GM19455 (cell line): Measurements from ENCODE around the gene LPO.

ENCODE experiments used
- ATAC-seq: cut with Tn5 transposase; IDR thresholded peaks from one replicate; pipeline ENCODE4 v1.9.1; 2021; ENCODE audit not compliant: unreplicated experiment

LPO gene

DNA sequence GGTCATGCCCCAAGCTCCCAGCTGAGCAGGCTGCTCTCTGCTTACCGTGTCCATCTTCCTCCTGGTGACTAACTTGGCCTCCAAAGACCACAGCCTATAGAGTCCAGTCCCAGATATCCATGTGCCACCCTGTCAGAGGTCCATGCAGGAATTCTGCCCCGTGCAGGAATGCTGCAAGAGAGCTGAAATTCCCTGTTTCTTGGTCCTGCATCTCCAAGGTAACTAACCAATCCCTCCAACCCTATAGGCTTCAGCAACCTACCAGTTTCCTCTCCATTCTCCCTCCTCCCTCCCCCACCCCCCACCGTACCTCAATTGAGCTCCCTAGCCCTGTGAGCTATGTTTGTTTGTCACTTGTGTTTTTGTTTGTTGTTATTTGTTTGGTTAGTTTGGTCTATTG lies 9.7 kb upstream of the LPO start:
- ATAC-seq: no peak

GRCh38 chr17:58229384-58229783 lies 9.0 kb upstream of the LPO start:
- no peak for ATAC-seq

- no peak for ATAC-seq
Observed at GRCh38 chr17:58229881-58230280, 8.5 kb upstream of the LPO start.

DNA sequence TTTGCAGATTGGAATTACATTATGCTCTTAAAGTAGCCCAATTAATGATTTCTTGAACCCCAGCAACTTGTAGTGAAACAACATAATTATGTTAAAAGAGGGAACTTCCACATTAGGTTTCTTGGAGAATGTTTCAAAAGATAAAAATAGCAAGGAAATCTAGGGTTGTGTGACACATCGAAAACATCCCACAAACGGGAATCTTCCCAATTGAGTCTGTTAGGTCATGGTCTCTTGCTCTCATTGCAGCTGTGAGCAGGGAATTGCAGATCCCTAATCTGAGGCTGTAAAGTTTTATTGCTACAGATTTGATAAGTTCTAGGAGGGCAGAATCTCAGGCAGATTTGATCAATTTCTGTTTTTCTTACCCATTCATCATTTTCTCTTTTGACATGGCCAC lies 6.7 kb upstream of the LPO start:
- ATAC-seq: no peak

GRCh38 chr17:58232707-58233156 lies 5.7 kb upstream of the LPO start:
- peak; percentile 56 for ATAC-seq

GRCh38 chr17:58233543-58233942 lies 4.8 kb upstream of the LPO start:
- peak; percentile 66 for ATAC-seq

- no peak for ATAC-seq
Observed at GRCh38 chr17:58234512-58234911, 3.9 kb upstream of the LPO start.

DNA sequence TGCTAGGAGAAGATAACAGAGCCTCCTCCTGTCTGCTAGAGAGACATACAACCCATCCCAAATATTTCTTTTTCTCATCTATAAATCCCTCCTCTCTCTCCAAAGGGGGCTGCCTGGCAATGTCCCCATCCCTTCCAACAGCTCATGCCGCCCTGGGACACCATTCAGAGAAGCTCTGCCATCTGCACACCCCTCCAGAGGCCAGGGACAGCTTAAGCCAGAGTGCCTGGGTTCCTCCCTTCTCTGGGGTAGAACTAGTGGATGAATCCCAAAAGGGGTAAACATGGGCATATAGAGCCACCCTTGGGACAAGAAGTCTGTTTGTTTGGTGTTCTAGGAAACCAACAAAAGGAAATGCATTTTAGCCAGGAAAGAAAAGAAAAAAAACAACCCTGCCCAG lies 2.6 kb upstream of the LPO start:
- ATAC-seq: no peak

DNA sequence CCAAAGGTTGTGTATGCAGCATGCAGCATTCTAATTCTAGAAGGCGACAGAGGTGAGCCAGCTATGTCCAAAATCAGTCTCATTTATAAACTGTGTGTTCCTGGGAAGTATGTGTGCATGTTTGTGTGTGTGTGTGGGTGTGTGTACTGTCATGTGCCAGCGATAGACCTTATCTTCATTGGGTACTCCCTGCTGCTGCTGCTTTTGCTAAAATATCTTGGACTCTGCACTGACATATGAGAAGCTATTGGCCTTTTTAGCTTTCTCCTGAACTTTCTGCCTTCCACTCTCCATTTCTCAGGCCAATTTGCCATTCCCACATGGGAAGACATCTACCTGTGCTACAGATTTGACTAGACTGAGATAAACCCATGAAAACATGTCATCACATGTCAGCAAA lies 2.0 kb upstream of the LPO start:
- ATAC-seq: no peak

DNA sequence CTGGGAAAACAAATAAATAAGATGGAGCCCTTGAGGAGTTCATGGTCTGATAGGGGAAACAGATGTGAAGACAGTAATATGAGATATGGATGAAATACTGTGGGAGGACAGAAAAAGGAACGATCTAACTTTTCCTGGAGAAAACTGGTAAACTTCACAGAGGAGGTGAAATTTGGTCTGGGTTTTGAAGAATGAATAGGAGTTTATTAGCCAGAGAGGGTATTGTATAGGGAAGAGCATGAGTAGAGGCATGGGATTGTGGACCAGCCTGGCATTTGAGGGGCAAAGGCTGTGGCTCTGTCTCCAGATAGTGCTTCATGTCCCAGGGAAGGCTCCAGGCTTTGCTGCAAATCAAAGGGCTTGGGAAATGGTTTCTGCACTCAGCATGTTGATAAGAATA lies 1.6 kb downstream of the LPO start:
- ATAC-seq: no peak

DNA sequence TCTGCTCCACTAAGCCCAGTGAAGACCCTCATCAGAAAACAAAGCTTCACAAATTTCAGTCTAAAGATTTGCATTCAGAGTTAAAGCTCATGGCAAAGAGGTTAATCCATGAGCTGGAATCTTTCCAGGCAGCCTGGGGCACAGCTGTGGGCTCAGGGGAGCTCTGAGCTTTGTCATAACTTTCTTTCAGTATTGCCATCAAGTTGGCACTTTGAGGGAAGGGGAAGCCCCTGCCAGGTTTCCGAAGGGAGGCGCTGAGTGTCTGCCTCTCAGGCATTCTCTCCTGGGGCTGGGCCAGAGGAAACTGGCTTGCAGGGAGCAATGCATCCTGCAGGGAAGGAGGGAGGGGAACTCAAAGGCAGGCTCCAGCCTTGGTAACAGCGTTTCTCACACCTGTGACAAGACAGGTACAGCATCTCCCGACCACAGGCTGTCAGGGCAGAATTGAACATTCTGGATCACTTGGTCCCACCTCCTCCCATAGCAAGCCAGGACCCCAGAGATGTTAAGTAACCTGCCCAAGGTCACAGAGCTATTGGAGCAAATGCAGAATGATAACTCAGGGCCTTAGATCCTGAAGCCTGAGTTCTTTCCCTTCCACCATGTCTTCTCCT lies 3.9 kb downstream of the LPO start:
- ATAC-seq: no peak

GRCh38 chr17:58244963-58245362 lies 6.6 kb downstream of the LPO start:
- no peak for ATAC-seq

DNA sequence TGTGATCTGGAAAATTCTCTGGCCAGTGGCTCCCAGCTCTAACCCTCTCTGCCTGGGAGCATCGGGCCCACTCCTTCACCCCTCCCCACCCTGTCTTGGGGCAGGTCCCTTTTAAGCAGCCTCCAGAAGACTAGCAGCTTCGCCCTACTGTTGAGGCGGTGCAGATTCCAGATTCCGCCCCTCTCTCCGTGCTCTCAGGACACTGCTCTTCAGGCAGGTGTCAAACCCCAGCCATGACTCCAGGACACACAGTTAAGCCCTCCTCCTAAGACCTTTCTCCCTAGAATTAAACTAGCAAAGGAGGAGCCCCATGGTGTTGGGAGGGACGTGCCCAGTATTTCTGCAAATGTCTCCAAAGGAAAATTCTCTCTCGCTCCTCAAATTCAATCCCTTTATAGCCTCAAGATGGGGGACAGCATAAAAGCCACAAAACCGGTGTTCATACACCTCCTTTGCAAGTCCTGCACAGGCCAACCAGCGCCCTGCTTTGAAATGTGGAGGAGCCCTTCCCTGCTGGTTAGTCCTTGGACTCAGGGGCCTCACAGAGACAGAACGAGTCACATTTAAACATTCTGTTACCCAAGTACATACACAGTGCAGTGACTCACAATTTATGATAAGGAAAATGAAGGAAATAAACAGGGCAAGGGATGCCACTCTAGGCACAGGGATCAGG lies 7.2 kb downstream of the LPO start:
- no peak for ATAC-seq

DNA sequence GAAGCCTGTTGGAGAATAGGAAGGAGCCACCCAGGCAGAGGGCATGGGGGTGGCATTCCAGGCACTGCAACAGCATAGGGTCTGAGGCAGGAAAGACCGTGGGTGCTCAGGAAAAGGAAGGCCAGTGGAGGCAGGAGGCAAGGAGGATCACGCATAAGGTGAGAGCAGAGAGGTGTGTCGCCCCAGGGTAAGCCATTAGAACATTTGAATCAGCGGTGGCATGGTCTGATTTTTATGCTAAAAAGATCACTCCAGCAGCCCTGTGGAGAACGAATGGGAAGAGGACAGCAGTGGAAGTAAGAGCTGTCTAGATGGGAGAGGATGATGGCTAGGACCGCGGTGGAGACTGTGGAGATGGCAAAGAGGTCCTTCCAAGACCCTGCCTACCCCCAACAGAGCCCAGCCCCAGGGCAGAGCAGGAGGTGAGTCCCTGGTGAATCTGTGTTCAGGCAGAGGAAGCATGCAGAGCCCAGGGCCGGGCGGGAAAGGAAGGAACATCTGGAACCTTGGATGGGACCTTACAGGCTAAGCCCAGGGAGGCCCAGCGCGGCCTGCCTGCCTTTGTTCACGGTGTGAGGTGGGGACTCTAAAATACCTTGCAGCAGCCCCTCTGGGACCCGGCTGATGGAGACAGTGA lies 7.8 kb downstream of the LPO start:
- ATAC-seq: no peak

GRCh38 chr17:58246781-58247180 lies 8.4 kb downstream of the LPO start:
- ATAC-seq: no peak

DNA sequence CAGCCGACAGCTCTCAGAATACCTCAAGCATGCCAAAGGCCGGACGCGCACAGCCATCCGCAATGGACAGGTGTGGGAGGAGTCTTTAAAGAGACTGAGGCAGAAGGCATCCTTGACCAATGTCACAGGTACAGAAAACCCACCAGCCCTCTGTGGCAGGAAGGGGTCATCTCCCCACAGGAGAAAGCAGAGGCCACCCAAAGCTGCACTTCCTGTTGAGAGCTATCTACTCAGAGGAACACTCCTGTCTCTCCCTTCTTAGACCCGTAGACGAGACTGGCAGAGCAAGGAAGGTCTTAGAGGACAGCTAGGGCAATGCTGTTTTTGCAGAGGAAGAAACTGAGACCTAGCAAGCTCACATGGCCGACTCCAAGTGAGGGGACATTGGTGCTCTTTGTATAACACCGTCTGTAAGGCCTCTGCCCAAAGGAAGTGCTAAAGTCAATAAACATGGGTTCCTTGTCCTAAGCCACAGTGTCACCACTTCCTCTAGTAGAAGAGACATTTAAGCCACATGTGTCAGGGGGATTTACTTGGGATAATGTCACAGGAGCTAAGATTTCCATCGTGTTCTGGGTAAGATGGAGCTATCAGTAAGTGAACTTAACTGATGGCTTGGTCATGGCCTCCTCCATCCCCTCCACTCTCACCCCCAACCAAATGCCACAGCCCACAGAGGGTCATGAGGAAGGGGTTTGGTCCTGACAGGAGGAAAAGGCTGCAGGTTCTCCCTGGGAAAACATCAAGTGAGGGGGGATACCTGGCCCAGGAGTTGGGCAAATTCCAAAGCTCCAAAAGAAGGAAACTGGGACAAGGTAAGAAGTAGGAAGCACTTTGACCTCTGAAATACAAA lies 9.4 kb downstream of the LPO start:
- ATAC-seq: no peak

- no peak for ATAC-seq
Observed at GRCh38 chr17:58248955-58249269, 10.5 kb downstream of the LPO start.

- ATAC-seq: no peak
Observed at GRCh38 chr17:58249270-58250133, 11.1 kb downstream of the LPO start.

- ATAC-seq: no peak
Observed at GRCh38 chr17:58250344-58251011, 12.1 kb downstream of the LPO start.

DNA sequence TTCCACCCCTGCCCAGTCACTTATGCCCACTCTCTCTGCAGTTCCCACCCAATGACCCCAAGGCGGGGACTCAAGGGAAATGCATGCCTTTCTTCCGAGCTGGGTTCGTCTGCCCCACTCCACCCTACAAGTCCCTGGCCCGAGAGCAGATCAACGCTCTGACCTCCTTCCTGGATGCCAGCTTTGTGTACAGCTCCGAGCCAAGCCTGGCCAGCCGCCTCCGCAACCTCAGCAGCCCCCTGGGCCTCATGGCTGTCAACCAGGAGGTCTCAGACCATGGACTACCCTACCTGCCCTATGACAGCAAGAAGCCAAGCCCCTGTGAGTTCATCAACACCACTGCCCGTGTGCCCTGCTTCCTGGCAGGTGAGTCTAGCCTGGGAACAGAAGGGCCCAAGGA lies 13.8 kb downstream of the LPO start:
- ATAC-seq: no peak
